Measurements from ENCODE around the gene MYH10. TPM values are rescaled to one million over a fixed set of nuclear protein-coding genes. Genes with fewer than 3 reads are reported as not detected.

Gene MYH10
- polyA plus RNA-seq, 1 donor from 2014 or later: 61.1 TPM

- Histone ChIP-seq H3K4me3 (ENCODE audit: low read length) (no peak overlapping the region), H3F3A (ENCODE audit: insufficient read depth, low read length, poor library complexity, severe bottlenecking) (no peaks in the 10 kb centered on the region)
Observed at GRCh38 chr17:8665684-8666083, 35.2 kb upstream of the MYH10 start.

GRCh38 chr17:8664456-8665126 lies 34.1 kb upstream of the MYH10 start:
- H3F3A ChIP-seq (ENCODE audit: insufficient read depth, low read length, poor library complexity, severe bottlenecking): no peaks in the 10 kb centered on the region
- no peak overlapping the region for H3K9ac ChIP-seq (ENCODE audit: low read length)
- H3K4me3 ChIP-seq (ENCODE audit: low read length): no peak overlapping the region
- H3K9me2 ChIP-seq (ENCODE audit: insufficient read depth, low read length): no peaks in the 10 kb centered on the region
- no peak overlapping the region for H2AFZ ChIP-seq (ENCODE audit: low read depth, low read length)
- no peaks in the 10 kb centered on the region for H3K79me2 ChIP-seq (replicated peaks; ENCODE audit: insufficient read depth, low read length)
- TF ChIP-seq SMC3 (conservative IDR thresholded peaks at IDR 0.05; ENCODE audit: poor library complexity) (no peak), RAD21 (conservative IDR thresholded peaks at IDR 0.05) (no peak), POLR2AphosphoS5 (IDR thresholded peaks at IDR 0.05) (no peak), CTCF (IDR thresholded peaks at IDR 0.05; ENCODE audit: poor library complexity, severe bottlenecking) (no peak), TAF1 (IDR thresholded peaks at IDR 0.05; ENCODE audit: low read depth) (no peak), REST (IDR thresholded peaks at IDR 0.05; ENCODE audit: borderline replicate concordance) (no peak), MXI1 (conservative IDR thresholded peaks at IDR 0.05; ENCODE audit: poor library complexity, severe bottlenecking) (no peak), EZH2 (IDR thresholded peaks at IDR 0.05; ENCODE audit: borderline replicate concordance, insufficient read depth, low read length, poor library complexity, severe bottlenecking) (no peak), EP300 (conservative IDR thresholded peaks at IDR 0.05; ENCODE audit: poor library complexity, severe bottlenecking) (no peak)
- H3K27ac ChIP-seq (ENCODE audit: low read length): no peak overlapping the region
- H3K27me3 ChIP-seq (ENCODE audit: insufficient read depth, low read depth, low read length): no peaks in the 10 kb centered on the region
- no peaks in the 10 kb centered on the region for H4K20me1 ChIP-seq (ENCODE audit: insufficient read depth)
- no peaks in the 10 kb centered on the region for H3K36me3 ChIP-seq (ENCODE audit: insufficient read depth, low read length)
- H3K4me2 ChIP-seq (ENCODE audit: low read length): no peak overlapping the region
- H3K9me3 ChIP-seq (ENCODE audit: low read length): no peaks in the 10 kb centered on the region

More at GRCh38 chr17:8665684-8666083, 35.2 kb upstream of the MYH10 start:
- H4K20me1 ChIP-seq (ENCODE audit: insufficient read depth): no peaks in the 10 kb centered on the region
- TF ChIP-seq MXI1 (conservative IDR thresholded peaks at IDR 0.05; ENCODE audit: poor library complexity, severe bottlenecking) (no peak), POLR2AphosphoS5 (IDR thresholded peaks at IDR 0.05) (no peak), CTCF (IDR thresholded peaks at IDR 0.05; ENCODE audit: poor library complexity, severe bottlenecking) (no peak)
- no peaks in the 10 kb centered on the region for H3K9me3 ChIP-seq (ENCODE audit: low read length)
- no peak overlapping the region for H3K4me2 ChIP-seq (ENCODE audit: low read length)
- H3K27me3 ChIP-seq (ENCODE audit: insufficient read depth, low read depth, low read length): no peaks in the 10 kb centered on the region
- no peak overlapping the region for H2AFZ ChIP-seq (ENCODE audit: low read depth, low read length)
- no peaks in the 10 kb centered on the region for H3K9me2 ChIP-seq (ENCODE audit: insufficient read depth, low read length)
- H3K79me2 ChIP-seq (replicated peaks; ENCODE audit: insufficient read depth, low read length): no peaks in the 10 kb centered on the region
- H3K9ac ChIP-seq (ENCODE audit: low read length): no peak overlapping the region
- no peak overlapping the region for H3K27ac ChIP-seq (ENCODE audit: low read length)
- no peaks in the 10 kb centered on the region for H3K36me3 ChIP-seq (ENCODE audit: insufficient read depth, low read length)

Data from neural cell (in vitro differentiated cells).